ENCODE data around the gene PTPN14.
"Not testable (repeated sequence)": the region's sequence is repeated elsewhere in the genome, so short reads cannot be mapped to it uniquely, and the experiment has no call there.

Gene PTPN14

DNA sequence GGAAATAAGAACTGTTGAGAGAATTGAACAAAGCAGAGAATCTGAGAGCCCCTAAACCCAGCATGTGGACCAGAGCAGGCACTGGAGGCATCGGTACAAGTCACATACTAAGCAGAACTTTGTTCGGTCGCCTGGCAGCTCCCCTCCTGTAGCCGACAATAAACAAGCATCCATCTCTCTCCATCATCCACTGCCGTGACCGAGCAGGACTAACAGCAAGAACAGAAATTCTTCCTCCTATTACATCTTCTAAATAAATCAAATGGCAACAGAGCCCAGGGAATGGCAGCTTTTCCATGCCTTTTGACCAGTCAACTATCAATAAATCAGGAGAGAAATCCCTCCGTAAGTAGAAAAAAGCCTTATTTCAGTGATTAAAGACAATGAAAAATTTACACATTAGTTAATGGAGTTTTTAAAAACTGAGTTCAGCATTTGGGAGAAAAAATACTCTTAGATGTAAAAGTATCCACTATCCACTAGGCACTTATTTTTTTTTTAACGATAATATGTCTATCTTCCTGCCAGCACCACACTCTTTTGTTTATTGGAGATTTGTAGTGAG, 36.5 kb downstream of the PTPN14 start:
- TF ChIP-seq, protein P1, sequence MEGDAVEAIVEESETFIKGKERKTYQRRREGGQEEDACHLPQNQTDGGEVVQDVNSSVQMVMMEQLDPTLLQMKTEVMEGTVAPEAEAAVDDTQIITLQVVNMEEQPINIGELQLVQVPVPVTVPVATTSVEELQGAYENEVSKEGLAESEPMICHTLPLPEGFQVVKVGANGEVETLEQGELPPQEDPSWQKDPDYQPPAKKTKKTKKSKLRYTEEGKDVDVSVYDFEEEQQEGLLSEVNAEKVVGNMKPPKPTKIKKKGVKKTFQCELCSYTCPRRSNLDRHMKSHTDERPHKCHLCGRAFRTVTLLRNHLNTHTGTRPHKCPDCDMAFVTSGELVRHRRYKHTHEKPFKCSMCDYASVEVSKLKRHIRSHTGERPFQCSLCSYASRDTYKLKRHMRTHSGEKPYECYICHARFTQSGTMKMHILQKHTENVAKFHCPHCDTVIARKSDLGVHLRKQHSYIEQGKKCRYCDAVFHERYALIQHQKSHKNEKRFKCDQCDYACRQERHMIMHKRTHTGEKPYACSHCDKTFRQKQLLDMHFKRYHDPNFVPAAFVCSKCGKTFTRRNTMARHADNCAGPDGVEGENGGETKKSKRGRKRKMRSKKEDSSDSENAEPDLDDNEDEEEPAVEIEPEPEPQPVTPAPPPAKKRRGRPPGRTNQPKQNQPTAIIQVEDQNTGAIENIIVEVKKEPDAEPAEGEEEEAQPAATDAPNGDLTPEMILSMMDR (IDR thresholded peaks at IDR 0.05; ENCODE audit: control extremely low read depth, extremely low read depth, low read depth, missing control alignments) = no peak
- POLR2A ChIA-PET = no interaction called here
- CTCF ChIA-PET = no interaction called here
- no peak for DNase-seq (ENCODE audit: extremely low spot score)

DNA sequence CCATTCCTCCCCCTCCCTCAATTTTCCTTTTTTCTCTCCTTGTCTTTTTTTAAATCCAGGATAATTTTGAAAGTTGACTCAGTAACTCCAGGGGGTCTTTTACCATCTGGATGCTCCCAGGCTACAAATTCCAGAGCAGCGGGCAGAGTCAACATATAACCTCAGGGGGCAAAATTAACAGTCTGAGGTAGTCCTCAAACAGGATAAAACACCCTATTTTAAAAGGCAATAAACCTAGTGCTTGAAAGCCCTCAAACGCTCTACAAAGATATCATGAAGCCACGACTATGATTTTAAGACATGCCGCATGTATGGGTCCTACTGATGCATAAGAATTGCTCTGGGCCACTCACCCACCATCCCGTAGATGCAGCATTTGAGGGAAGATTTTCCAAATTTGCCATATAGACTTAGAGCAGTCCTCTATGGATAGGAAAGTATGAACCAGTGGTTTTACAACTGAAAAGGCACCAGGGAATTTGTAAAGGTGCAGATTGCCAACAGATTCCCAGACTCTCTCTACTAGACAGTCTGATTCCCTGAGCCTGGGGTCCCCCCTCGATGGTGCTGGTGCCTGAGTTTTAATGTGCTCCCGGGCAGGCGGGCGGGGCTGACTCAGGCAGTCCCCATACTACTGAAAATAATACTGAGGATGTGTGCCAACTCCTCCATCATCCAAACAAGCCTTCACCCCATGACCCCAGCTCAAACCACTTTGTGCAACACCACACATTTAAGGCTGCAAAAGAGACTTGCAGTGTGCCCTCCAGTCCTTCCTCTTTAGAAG, 37.2 kb downstream of the PTPN14 start:
- TF ChIP-seq, protein P1 (IDR thresholded peaks at IDR 0.05; ENCODE audit: control extremely low read depth, extremely low read depth, low read depth, missing control alignments) = no peak
- no peak for DNase-seq (ENCODE audit: extremely low spot score)
- ChIA-PET POLR2A (no interaction called here), CTCF (no interaction called here)

DNA sequence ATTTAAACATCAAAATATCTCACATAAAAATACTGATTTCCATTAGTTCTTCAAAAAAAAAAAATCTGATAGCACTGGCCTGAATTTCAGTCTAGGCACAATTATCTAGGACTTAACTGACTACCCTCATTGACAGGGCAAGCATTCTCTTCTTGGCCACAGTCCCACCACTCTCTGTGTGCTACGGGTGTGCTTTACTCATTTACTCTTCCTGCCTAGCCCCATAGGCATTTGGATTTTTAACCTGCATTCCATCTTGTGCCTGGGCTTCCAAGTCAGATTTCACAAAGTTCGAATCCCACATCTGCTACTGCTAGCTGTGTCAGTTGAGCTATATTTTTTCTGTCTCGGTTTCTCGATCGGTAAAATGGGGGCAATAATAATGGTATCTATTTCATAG, 38.0 kb downstream of the PTPN14 start:
- ChIA-PET POLR2A (no interaction called here), CTCF (interaction anchor here (1.1 kb wide), 2 partner anchors 10 to 50 kb away, joined by 3 to 4 read pairs; no protein-coding TSS in a partner anchor)
- DNase-seq (ENCODE audit: extremely low spot score) = no peak

DNA sequence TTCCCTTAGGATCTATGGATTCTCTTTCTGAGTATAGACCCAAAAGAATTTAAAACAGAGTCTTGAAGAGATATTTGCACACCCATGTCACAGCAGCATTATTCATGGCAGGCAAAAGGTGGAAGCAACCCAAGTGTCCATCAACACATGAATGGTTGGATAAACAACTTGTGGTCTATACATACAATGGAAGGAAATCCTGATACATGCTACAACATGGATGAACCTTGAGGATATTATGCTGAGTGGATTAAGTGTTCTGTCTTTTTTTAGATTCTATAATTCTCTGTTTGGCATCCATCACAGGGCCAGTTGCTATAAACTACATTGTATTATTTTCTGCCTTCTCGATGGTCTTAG, 39.8 kb downstream of the PTPN14 start:
- DNase-seq (ENCODE audit: extremely low spot score) = no peak
- POLR2A ChIA-PET = no interaction called here
- CTCF ChIA-PET = no interaction called here
- TF ChIP-seq, protein P1 (IDR thresholded peaks at IDR 0.05; ENCODE audit: control extremely low read depth, extremely low read depth, low read depth, missing control alignments) = no peak

More for the DNA sequence above, 38.0 kb downstream of the PTPN14 start:
- TF ChIP-seq, protein P1 (IDR thresholded peaks at IDR 0.05; ENCODE audit: control extremely low read depth, extremely low read depth, low read depth, missing control alignments) = no peak

DNA sequence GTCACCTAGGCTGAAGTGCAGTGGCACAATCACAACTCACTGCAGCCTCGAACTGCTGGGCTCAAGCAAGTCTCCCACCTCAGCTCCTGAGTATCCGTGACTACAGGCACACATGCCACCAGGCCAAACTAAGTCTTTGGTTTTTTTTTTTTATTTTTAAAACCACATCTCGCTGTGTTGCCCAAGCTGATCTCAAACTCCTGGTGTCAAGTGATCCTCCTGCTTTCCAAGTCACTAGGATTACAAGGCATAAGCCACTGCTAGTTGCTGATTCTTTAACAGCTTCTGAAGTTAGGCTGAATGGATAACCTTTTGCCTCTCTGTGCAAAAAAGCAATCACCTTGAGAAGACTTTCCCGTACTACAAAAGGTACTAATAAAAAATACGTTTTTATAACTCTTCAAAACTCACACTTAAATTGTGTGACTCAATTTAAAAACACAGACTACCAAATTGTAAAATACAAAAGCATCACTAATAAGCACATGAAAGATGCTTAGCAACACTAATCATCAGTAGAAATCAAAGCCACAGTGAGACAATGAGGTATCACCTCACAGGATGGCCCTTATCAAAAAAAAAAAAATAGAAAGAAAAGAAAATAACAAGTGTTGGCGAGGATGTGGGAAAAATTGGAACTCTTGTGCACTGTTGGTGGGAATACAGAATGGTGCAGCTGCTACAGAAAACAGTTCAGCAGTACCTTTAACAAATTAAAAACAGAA, 40.3 kb downstream of the PTPN14 start:
- ChIA-PET POLR2A (no interaction called here), CTCF (no interaction called here)

DNA sequence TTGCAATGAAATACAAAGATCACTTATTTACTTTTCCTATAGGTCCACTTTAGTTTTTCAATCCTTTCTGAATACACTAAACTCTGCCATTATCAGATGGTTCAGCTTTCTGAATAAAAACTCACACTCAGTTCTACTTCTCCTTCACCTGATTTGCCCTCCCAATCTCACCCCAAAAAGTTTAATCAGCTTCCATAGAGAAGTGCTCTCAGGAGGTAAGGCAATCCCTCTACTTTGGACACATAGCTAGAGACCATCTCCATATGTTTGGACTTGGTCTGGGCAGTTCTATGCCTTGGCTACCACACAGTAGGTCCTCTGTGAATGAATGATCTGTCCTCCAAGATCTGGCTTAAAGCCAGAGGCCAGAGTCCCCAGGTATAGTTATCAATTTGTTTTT, 40.9 kb downstream of the PTPN14 start:
- TF ChIP-seq, protein P1 (IDR thresholded peaks at IDR 0.05; ENCODE audit: control extremely low read depth, extremely low read depth, low read depth, missing control alignments) = no peak
- no peak for DNase-seq (ENCODE audit: extremely low spot score)
- ChIA-PET POLR2A (no interaction called here), CTCF (no interaction called here)

More for the DNA sequence above, 40.3 kb downstream of the PTPN14 start:
- TF ChIP-seq, protein P1 (IDR thresholded peaks at IDR 0.05; ENCODE audit: control extremely low read depth, extremely low read depth, low read depth, missing control alignments) = no peak
- DNase-seq (ENCODE audit: extremely low spot score) = no peak

DNA sequence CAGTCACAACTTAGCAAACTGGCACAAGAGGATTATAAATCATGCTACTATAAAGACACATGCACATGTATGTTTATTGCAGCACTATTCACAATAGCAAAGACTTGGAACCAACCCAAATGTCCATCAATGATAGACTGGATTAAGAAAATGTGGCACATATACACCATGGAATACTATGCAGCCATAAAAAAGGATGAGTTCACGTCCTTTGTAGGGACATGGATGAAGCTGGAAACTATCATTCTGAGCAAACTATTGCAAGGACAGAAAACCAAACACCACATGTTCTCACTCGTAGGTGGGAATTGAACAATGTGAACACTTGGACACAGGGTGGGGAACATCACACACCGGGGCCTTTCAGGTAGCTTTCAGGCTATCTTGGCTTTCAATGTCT, 41.8 kb downstream of the PTPN14 start:
- POLR2A ChIA-PET = not testable (repeated sequence)
- CTCF ChIA-PET = interaction anchor here (1.5 kb wide), 1 partner anchor 8 kb away, joined by 4 read pairs; no protein-coding TSS in a partner anchor

More for the DNA sequence above, 41.8 kb downstream of the PTPN14 start:
- not testable (repeated sequence) for DNase-seq (ENCODE audit: extremely low spot score)
